Skeletal muscle tissue (tissue), 4 donors: Measurements from ENCODE around the gene ASPN. TPM values are rescaled to one million over a fixed set of nuclear protein-coding genes. Genes with fewer than 3 reads are reported as not detected.

Experiments used
- H3K27ac ChIP-seq: one replicate; pipeline ENCODE4 v1.7.0; 2013; ENCODE audit warnings: mild to moderate bottlenecking, low read depth, low read length, inconsistent platforms
- H3K27me3 ChIP-seq, 3 donors: one replicate each; pipeline ENCODE4 v1.7.0; 2013; ENCODE audit warnings: low read length in 3 of 3; ENCODE audit not compliant: control insufficient read depth in 3 of 3, insufficient read depth in 3 of 3
- H3K36me3 ChIP-seq, 3 donors: one replicate each; pipeline ENCODE4 v1.7.0; 2013; ENCODE audit warnings: low read length in 3 of 3; ENCODE audit not compliant: control insufficient read depth in 3 of 3, insufficient read depth in 3 of 3
- H3K4me1 ChIP-seq, 3 donors: one replicate each; pipeline ENCODE4 v1.7.0; 2013; ENCODE audit warnings: low read length in 3 of 3, mild to moderate bottlenecking in 3 of 3; ENCODE audit not compliant: control insufficient read depth in 3 of 3, insufficient read depth in 3 of 3
- H3K4me3 ChIP-seq, 3 donors: one replicate each; pipeline ENCODE4 v1.7.0; 2013; ENCODE audit warnings: low read length in 3 of 3
- H3K9ac ChIP-seq, 3 donors: one replicate each; pipeline ENCODE4 v1.7.0; 2013; ENCODE audit warnings: low read length in 3 of 3, mild to moderate bottlenecking in 3 of 3, moderate library complexity in 2 of 3, low read depth in 1 of 3
- H3K9me3 ChIP-seq, 3 donors: one replicate each; pipeline ENCODE4 v1.7.0; 2013; ENCODE audit warnings: low read length in 3 of 3; ENCODE audit not compliant: control insufficient read depth in 3 of 3
- total RNA-seq: library from RNA; depleted of rRNA; stranded (reverse); fragments of >200 nt; gene quantifications from one replicate; pipeline ENCODE4 v1.2.3, GENCODE V29; 2014
- donor health status: Osteomylitis.

Gene ASPN
- 213 TPM for total RNA-seq

GRCh38 chr9:92482329-92482728, at the start of gene ASPN:
Gene ASPN (minus strand): TSS chr9:92482506.
- Histone ChIP-seq H3K4me1 (peaks cover 4 to 14% (median 8%) of the 10 kb centered on the region in 3 donors), H3K4me3 (peak within 1 kb of the TSS in 1 of 3 donors; percentile 68), H3K27me3 (no peaks in the 10 kb centered on the region), H3K27ac (peak within 1 kb of the TSS; percentile 31), H3K36me3 (no peaks in the 10 kb centered on the region), H3K9me3 (no peaks in the 10 kb centered on the region), H3K9ac (peak within 1 kb of the TSS in 2 of 3 donors; percentile 20 to 63)

- H3K4me3 ChIP-seq, result no peak overlapping the region
- H3K27ac ChIP-seq, result no peak overlapping the region
- peaks cover 0 to 2% (median 0%) of the 10 kb centered on the region in 3 donors for H3K9me3 ChIP-seq
- no peak overlapping the region for H3K9ac ChIP-seq
- H3K4me1 ChIP-seq, result peaks cover 0 to 7% (median 4%) of the 10 kb centered on the region in 3 donors
- H3K27me3 ChIP-seq, result no peaks in the 10 kb centered on the region
- no peaks in the 10 kb centered on the region for H3K36me3 ChIP-seq
These were observed 48.6 kb upstream of the ASPN start for GRCh38 chr9:92530893-92531292.

- Histone ChIP-seq H3K9me3 (peaks cover 0 to 2% (median 0%) of the 10 kb centered on the region in 3 donors), H3K4me1 (peaks cover 0 to 2% (median 0%) of the 10 kb centered on the region in 3 donors), H3K4me3 (no peak overlapping the region), H3K27me3 (no peaks in the 10 kb centered on the region), H3K36me3 (no peaks in the 10 kb centered on the region), H3K27ac (no peak overlapping the region), H3K9ac (no peak overlapping the region)
These were observed 46.8 kb upstream of the ASPN start for GRCh38 chr9:92529124-92529523.

GRCh38 chr9:92528522-92528849, 46.2 kb upstream of the ASPN start:
- H3K4me3 ChIP-seq, result no peak overlapping the region
- no peaks in the 10 kb centered on the region for H3K4me1 ChIP-seq
- H3K27ac ChIP-seq, result no peak overlapping the region
- no peaks in the 10 kb centered on the region for H3K27me3 ChIP-seq
- no peaks in the 10 kb centered on the region for H3K36me3 ChIP-seq
- H3K9ac ChIP-seq, result no peak overlapping the region
- H3K9me3 ChIP-seq, result peaks cover 0 to 2% (median 0%) of the 10 kb centered on the region in 3 donors

GRCh38 chr9:92527832-92528521, 45.7 kb upstream of the ASPN start:
- H3K4me1 ChIP-seq, result no peaks in the 10 kb centered on the region
- peaks cover 0 to 2% (median 0%) of the 10 kb centered on the region in 3 donors for H3K9me3 ChIP-seq
- H3K27me3 ChIP-seq, result no peaks in the 10 kb centered on the region
- H3K36me3 ChIP-seq, result no peaks in the 10 kb centered on the region
- no peak overlapping the region for H3K27ac ChIP-seq
- no peak overlapping the region for H3K9ac ChIP-seq
- no peak overlapping the region for H3K4me3 ChIP-seq

- H3K27me3 ChIP-seq, result no peaks in the 10 kb centered on the region
- H3K9me3 ChIP-seq, result peaks cover 0 to 2% (median 0%) of the 10 kb centered on the region in 3 donors
- H3K36me3 ChIP-seq, result no peaks in the 10 kb centered on the region
- no peak overlapping the region for H3K27ac ChIP-seq
- no peak overlapping the region for H3K4me3 ChIP-seq
- H3K9ac ChIP-seq, result no peak overlapping the region
- no peaks in the 10 kb centered on the region for H3K4me1 ChIP-seq
These were observed 45.1 kb upstream of the ASPN start for GRCh38 chr9:92527291-92527828.

- Histone ChIP-seq H3K9ac (no peak overlapping the region), H3K4me1 (no peaks in the 10 kb centered on the region), H3K9me3 (peaks cover 0 to 2% (median 0%) of the 10 kb centered on the region in 3 donors), H3K27me3 (no peaks in the 10 kb centered on the region), H3K27ac (no peak overlapping the region), H3K36me3 (no peaks in the 10 kb centered on the region), H3K4me3 (no peak overlapping the region)
These were observed 43.0 kb upstream of the ASPN start for GRCh38 chr9:92525306-92525705.

- Histone ChIP-seq H3K27me3 (no peaks in the 10 kb centered on the region), H3K36me3 (no peaks in the 10 kb centered on the region), H3K27ac (no peak overlapping the region), H3K4me3 (no peak overlapping the region), H3K4me1 (no peaks in the 10 kb centered on the region), H3K9me3 (peaks cover 0 to 2% (median 0%) of the 10 kb centered on the region in 3 donors), H3K9ac (no peak overlapping the region)
These were observed 42.6 kb upstream of the ASPN start for GRCh38 chr9:92524881-92525280.

GRCh38 chr9:92522983-92523970, 41.0 kb upstream of the ASPN start:
- no peak overlapping the region for H3K27ac ChIP-seq
- no peaks in the 10 kb centered on the region for H3K36me3 ChIP-seq
- H3K9ac ChIP-seq, result no peak overlapping the region
- H3K27me3 ChIP-seq, result no peaks in the 10 kb centered on the region
- H3K9me3 ChIP-seq, result no peaks in the 10 kb centered on the region
- H3K4me1 ChIP-seq, result no peaks in the 10 kb centered on the region
- H3K4me3 ChIP-seq, result no peak overlapping the region

GRCh38 chr9:92520837-92521236, 38.5 kb upstream of the ASPN start:
- no peak overlapping the region for H3K27ac ChIP-seq
- no peak overlapping the region for H3K9ac ChIP-seq
- H3K4me1 ChIP-seq, result no peaks in the 10 kb centered on the region
- H3K9me3 ChIP-seq, result no peaks in the 10 kb centered on the region
- no peak overlapping the region for H3K4me3 ChIP-seq
- H3K27me3 ChIP-seq, result no peaks in the 10 kb centered on the region
- no peaks in the 10 kb centered on the region for H3K36me3 ChIP-seq
